A673 (cell line): Measurements from ENCODE around the gene MIS12.

ENCODE experiments used
- EZH2 ChIP-seq: fragments of 200-600 bp; sonication (generic); IDR thresholded peaks from 2 replicates; pipeline ENCODE4 v1.6.1; 2017; ENCODE audit warnings: borderline replicate concordance, low read depth, mild to moderate bottlenecking, mixed read lengths, antibody characterized with exemption, low read length; ENCODE audit not compliant: poor library complexity, severe bottlenecking
- TF ChIP-seq, protein P1 (sequence below): fragments of 300-800, 200-600 bp; sonication (generic); conservative IDR thresholded peaks from 2 replicates; pipeline ENCODE4 v1.5.1; 2017; ENCODE audit warnings: low read depth, mild to moderate bottlenecking, antibody characterized with exemption, low read length, moderate library complexity, mixed read lengths

DNA sequence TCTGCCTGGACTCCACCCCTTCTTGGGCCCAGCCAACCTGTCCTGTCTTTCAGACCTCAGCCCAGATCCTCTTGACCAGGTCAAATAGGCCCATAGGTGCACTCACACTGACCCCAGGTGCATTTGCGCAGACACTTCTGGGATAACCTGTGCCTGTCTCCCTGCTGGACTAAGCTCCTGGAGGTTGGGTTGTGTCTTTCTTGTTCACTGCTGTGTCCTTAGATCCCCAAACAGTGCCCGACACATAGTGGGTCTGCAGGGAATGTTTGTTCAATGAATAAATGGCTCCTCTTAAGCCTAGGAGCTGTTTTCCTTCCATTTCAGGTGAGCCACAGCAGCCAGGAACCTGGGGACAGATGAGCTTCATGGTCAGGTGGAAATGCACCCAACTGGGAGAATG is 49.1 kb downstream of the MIS12 start:
- TF ChIP-seq, protein P1, sequence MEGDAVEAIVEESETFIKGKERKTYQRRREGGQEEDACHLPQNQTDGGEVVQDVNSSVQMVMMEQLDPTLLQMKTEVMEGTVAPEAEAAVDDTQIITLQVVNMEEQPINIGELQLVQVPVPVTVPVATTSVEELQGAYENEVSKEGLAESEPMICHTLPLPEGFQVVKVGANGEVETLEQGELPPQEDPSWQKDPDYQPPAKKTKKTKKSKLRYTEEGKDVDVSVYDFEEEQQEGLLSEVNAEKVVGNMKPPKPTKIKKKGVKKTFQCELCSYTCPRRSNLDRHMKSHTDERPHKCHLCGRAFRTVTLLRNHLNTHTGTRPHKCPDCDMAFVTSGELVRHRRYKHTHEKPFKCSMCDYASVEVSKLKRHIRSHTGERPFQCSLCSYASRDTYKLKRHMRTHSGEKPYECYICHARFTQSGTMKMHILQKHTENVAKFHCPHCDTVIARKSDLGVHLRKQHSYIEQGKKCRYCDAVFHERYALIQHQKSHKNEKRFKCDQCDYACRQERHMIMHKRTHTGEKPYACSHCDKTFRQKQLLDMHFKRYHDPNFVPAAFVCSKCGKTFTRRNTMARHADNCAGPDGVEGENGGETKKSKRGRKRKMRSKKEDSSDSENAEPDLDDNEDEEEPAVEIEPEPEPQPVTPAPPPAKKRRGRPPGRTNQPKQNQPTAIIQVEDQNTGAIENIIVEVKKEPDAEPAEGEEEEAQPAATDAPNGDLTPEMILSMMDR: no peak
- TF ChIP-seq EZH2: no peak
